B cell (primary cell): ENCODE results near the gene TSPAN6. TPM values are rescaled to one million over a fixed set of nuclear protein-coding genes. Genes with fewer than 3 reads are reported as not detected.

ENCODE experiments used
- ATAC-seq: fragments of 200-7000 bp; cut with Tn5 transposase; one replicate; pipeline ENCODE4 v1.10.0; 2021; ENCODE audit warnings: low read depth, mild to moderate bottlenecking, moderate number of reproducible peaks, moderate library complexity
- CTCF ChIA-PET: fragments of 350-600 bp; sonication (Branson Sonifier 250); formaldehyde crosslinking; loops from one replicate; lab custom pipeline; 2021; ENCODE audit warnings: antibody characterized with exemption, inconsistent platforms; lab: Charles Lee
- POLR2A ChIA-PET: fragments of 350-600 bp; sonication (Branson Sonifier 250); formaldehyde crosslinking; loops from one replicate; lab custom pipeline; 2021; ENCODE audit warnings: antibody characterized with exemption; lab: Charles Lee
- DNase-seq: peaks from one replicate; pipeline ENCODE4 v3.0.0; 2013
- H2AFZ ChIP-seq: 2 replicates; pipeline ENCODE4 v1.6.1; 2012; ENCODE audit warnings: mild to moderate bottlenecking, low read depth, low read length; ENCODE audit not compliant: insufficient read depth, poor library complexity, severe bottlenecking
- H3K27ac ChIP-seq, 2 donors: 1 replicate in 1 of 2; 2 replicates in 1 of 2; pipeline ENCODE4 v1.5.1; 2012 to 2013; ENCODE audit warnings: low read length in 2 of 2, mild to moderate bottlenecking in 2 of 2, moderate library complexity in 1 of 2
- H3K27me3 ChIP-seq, 4 experiments: fragments of 200-600 bp in 1 of 4; sonication (generic) in 1 of 4; replicated peaks in 1 of 4; 1 replicate in 2 of 4; 2 replicates in 2 of 4; pipeline versions ENCODE4 v1.6.1 to v1.7.0; 2013 to 2016; ENCODE audit warnings: low read length in 3 of 4, mild to moderate bottlenecking in 2 of 4, mixed read lengths in 1 of 4, moderate library complexity in 1 of 4; ENCODE audit not compliant: insufficient read depth in 4 of 4, control insufficient read depth in 3 of 4; ENCODE audit errors: control extremely low read depth in 1 of 4
- H3K36me3 ChIP-seq, 2 experiments: replicated peaks in 1 of 2; 1 replicate in 1 of 2; 2 replicates in 1 of 2; pipeline versions ENCODE4 v1.6.1 to v1.7.1; 2013; ENCODE audit warnings: low read length in 1 of 2; ENCODE audit not compliant: insufficient read depth in 2 of 2, control insufficient read depth in 1 of 2; ENCODE audit errors: control extremely low read depth in 1 of 2, extremely low read depth in 1 of 2
- H3K4me1 ChIP-seq, 2 donors: fragments of 200-600 bp in 1 of 2; sonication (generic) in 1 of 2; 1 replicate in 1 of 2; 2 replicates in 1 of 2; pipeline versions ENCODE4 v1.5.1 to v1.6.1; 2013 to 2017; ENCODE audit warnings: low read length in 2 of 2; ENCODE audit not compliant: control insufficient read depth in 2 of 2, insufficient read depth in 2 of 2
- H3K4me2 ChIP-seq: replicated peaks from 2 replicates; pipeline ENCODE3; 2012; ENCODE audit warnings: mild to moderate bottlenecking, low read depth, low read length; ENCODE audit not compliant: poor library complexity, severe bottlenecking
- H3K4me3 ChIP-seq, 5 experiments: fragments of 200-600 bp in 1 of 5; sonication (generic) in 1 of 5; 1 replicate in 3 of 5; 2 replicates in 2 of 5; pipeline versions ENCODE4 v1.5.1 to v1.7.0; 2011 to 2016; ENCODE audit warnings: low read length in 4 of 5, mild to moderate bottlenecking in 4 of 5, low read depth in 2 of 5, control low read depth in 1 of 5, moderate library complexity in 1 of 5; ENCODE audit not compliant: insufficient read depth in 1 of 5; ENCODE audit errors: control extremely low read depth in 1 of 5, extremely low read depth in 1 of 5
- H3K79me2 ChIP-seq: fragments of 200-600 bp; sonication (generic); one replicate; pipeline ENCODE4 v1.6.0; 2016; ENCODE audit warnings: low read length; ENCODE audit not compliant: control insufficient read depth, insufficient read depth
- H3K9ac ChIP-seq: fragments of 200-600 bp; sonication (generic); 2 replicates; pipeline ENCODE4 v1.6.1; 2017; ENCODE audit warnings: mild to moderate bottlenecking, low read length, moderate library complexity
- H3K9me3 ChIP-seq, 3 donors: one replicate each; pipeline versions ENCODE4 v1.6.1 to v1.7.1; 2013; ENCODE audit warnings: low read length in 2 of 3; ENCODE audit not compliant: control insufficient read depth in 2 of 3, insufficient read depth in 1 of 3; ENCODE audit errors: control extremely low read depth in 1 of 3
- H4K20me1 ChIP-seq: 2 replicates; pipeline ENCODE4 v1.6.0; 2012; ENCODE audit warnings: mild to moderate bottlenecking, low read length; ENCODE audit not compliant: insufficient read depth, control insufficient read depth, poor library complexity, severe bottlenecking
- H3K27ac Mint-ChIP-seq: one replicate; pipeline ENCODE4 v1.8.0; 2021; ENCODE audit warnings: mixed read lengths
- H3K27me3 Mint-ChIP-seq: one replicate; pipeline ENCODE4 v1.8.0; 2021; ENCODE audit warnings: mixed read lengths
- H3K4me1 Mint-ChIP-seq: one replicate; pipeline ENCODE4 v1.8.0; 2021; ENCODE audit warnings: mixed read lengths
- H3K4me3 Mint-ChIP-seq: one replicate; pipeline ENCODE4 v1.8.0; 2021; ENCODE audit warnings: mixed read lengths
- H3K9me3 Mint-ChIP-seq: one replicate; pipeline ENCODE4 v1.8.0; 2022; ENCODE audit warnings: mixed read lengths; ENCODE audit not compliant: insufficient read depth
- EZH2 ChIP-seq: IDR thresholded peaks from 2 replicates; pipeline ENCODE4 v1.6.1; 2012; ENCODE audit warnings: borderline replicate concordance, low read depth, mild to moderate bottlenecking, moderate library complexity, low read length; ENCODE audit not compliant: insufficient read depth, poor library complexity, severe bottlenecking
- WGBS: methylation state at CpG from one replicate; pipeline ENCODE4 v1.1.5; 2013; ENCODE audit warnings: missing lambda C conversion rate; ENCODE audit not compliant: insufficient coverage; 5-methylcytosine and 5-hydroxymethylcytosine counted together
- intact Hi-C: fragments of 100-400 bp; cut with micrococcal nuclease; formaldehyde crosslinking; loops from one replicate; pipeline ENCODE4 v1.10.0; 2022
- polyA plus RNA-seq: library from polyadenylated mRNA; depleted of rRNA; stranded (reverse); fragments of >200 nt; gene quantifications from 2 replicates; pipeline ENCODE4 v1.2.3, GENCODE V29; 2012
- total RNA-seq, 2 donors: library from RNA; stranded (reverse); fragments of 120-200 nt in 1 of 2; gene quantifications; 1 replicate in 1 of 2; 2 replicates in 1 of 2; pipeline versions ENCODE4 v1.2.3 to v1.2.4, GENCODE V29; 2013 to 2022
- TF ChIP-seq, protein P1 (sequence below): fragments of 200-600 bp; IDR thresholded peaks from one replicate; pipeline ENCODE4 v1.8.0; 2022; ENCODE audit warnings: antibody characterized with exemption, mild to moderate bottlenecking

TSPAN6 gene
- total and polyA plus RNA-seq, 2 donors (not counting 1 experiment from before 2014, with no cell fraction given): 0.10 TPM; not detected in 1

DNA sequence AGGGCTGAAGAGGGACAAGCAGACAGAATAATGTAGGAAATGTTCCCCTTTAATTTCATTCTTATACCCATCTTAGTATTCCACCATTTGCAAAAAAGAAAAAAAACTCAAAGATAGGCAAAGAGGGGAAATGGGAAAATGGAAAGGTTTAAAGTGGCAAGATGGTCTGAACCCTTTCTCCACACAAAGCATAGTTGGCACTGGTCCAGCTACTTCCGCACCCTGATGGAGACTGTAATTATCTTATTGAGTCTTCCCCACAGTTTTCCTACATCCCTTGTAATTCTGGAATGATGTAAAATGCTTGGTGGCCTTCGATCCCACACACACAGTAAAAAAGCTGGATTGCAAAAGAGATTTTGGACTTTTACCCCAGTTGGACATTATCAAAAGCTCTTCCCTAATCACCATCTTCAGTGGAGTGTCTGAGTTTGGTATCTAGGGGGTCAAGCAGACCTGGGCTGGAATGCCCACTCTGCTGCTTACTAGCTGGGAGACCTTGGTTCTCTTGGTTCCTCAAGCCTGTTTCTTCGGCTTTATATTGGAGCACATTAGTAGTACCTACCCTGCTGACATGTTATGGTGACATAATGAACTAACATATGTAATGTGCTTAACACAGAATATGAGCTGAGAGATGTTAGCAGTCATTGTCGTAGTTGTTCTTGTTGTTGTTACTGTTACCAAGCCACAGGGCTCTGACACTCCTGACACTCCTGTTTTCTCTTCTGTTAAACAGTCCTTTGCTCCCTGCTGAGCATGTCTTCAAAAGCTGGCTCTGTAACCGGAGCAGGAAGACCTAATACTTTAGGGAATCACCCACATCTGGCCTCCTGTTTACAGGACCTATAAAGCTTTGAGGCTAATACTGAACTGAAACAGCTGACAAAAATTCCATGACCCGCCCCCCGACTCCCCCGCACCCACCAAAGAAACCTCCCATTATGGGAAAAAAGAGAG, 12.1 kb upstream of the TSPAN6 start:
- intact Hi-C loops: no loop called here
- Histone ChIP-seq H3K27ac (no peak overlapping the region), H3K4me2 (no peak overlapping the region), H3K4me1 (no peaks in the 10 kb centered on the region), H2AFZ (no peak overlapping the region), H3K4me3 (no peak overlapping the region), H3K9me3 (no peaks in the 10 kb centered on the region), H3K27me3 (peaks cover 0 to 8% (median 0%) of the 10 kb centered on the region in 4 experiments), H3K36me3 (no peaks in the 10 kb centered on the region), H4K20me1 (no peaks in the 10 kb centered on the region), H3K79me2 (no peaks in the 10 kb centered on the region), H3K9ac (no peak overlapping the region)
- ATAC-seq: no peak
- no peaks in the 10 kb centered on the region for H3K4me1 Mint-ChIP-seq
- H3K27me3 Mint-ChIP-seq: peaks cover 16% of the 10 kb centered on the region
- no peaks in the 10 kb centered on the region for H3K9me3 Mint-ChIP-seq
- no peak overlapping the region for H3K4me3 Mint-ChIP-seq
- no peak for TF ChIP-seq EZH2
- TF ChIP-seq, protein P1, sequence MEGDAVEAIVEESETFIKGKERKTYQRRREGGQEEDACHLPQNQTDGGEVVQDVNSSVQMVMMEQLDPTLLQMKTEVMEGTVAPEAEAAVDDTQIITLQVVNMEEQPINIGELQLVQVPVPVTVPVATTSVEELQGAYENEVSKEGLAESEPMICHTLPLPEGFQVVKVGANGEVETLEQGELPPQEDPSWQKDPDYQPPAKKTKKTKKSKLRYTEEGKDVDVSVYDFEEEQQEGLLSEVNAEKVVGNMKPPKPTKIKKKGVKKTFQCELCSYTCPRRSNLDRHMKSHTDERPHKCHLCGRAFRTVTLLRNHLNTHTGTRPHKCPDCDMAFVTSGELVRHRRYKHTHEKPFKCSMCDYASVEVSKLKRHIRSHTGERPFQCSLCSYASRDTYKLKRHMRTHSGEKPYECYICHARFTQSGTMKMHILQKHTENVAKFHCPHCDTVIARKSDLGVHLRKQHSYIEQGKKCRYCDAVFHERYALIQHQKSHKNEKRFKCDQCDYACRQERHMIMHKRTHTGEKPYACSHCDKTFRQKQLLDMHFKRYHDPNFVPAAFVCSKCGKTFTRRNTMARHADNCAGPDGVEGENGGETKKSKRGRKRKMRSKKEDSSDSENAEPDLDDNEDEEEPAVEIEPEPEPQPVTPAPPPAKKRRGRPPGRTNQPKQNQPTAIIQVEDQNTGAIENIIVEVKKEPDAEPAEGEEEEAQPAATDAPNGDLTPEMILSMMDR: no peak
- CTCF ChIA-PET: no interaction called here
- no peak overlapping the region for H3K27ac Mint-ChIP-seq
- POLR2A ChIA-PET: no interaction called here
- DNase-seq: no peak
- WGBS: 100% methylated on average over 1 of the region's 8 CpGs

DNA sequence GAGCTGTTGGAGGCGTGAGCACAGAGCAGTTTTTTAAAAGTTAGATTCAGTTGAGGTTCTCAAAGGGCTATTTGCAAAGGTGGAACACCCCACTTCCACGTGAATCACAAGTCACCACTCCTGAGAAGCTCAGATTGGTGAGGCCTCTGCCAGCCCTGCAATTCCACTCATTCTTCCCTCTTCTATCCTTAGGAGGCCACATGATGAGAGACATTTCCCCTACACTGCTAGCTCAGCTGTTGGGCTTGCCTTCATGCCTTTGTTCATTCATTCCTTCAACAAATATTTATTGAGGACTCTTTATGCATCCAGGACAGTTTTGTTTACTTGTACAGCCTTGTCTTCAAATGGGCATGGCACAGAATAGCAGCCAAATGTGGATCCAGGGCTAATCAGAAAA, 11.1 kb upstream of the TSPAN6 start:
- H4K20me1 ChIP-seq: no peaks in the 10 kb centered on the region
- Mint-ChIP-seq H3K27me3 (peaks cover 15% of the 10 kb centered on the region), H3K9me3 (no peaks in the 10 kb centered on the region), H3K4me1 (no peaks in the 10 kb centered on the region), H3K27ac (no peak overlapping the region), H3K4me3 (no peak overlapping the region)
- H3K27ac ChIP-seq: no peak overlapping the region
- H3K27me3 ChIP-seq: peaks cover 0 to 8% (median 0%) of the 10 kb centered on the region in 4 experiments
- no peaks in the 10 kb centered on the region for H3K79me2 ChIP-seq
- no peak overlapping the region for H3K4me2 ChIP-seq
- H3K4me3 ChIP-seq: no peak overlapping the region
- no peak for TF ChIP-seq EZH2
- TF ChIP-seq, protein P1: no peak
- no peaks in the 10 kb centered on the region for H3K4me1 ChIP-seq
- ChIA-PET CTCF (no interaction called here), POLR2A (no interaction called here)
- DNase-seq (no peak), ATAC-seq (no peak)
- WGBS: 100% methylated on average over 1 of the region's 2 CpGs
- no peaks in the 10 kb centered on the region for H3K9me3 ChIP-seq
- no peaks in the 10 kb centered on the region for H3K36me3 ChIP-seq
- intact Hi-C loops: no loop called here
- no peak overlapping the region for H2AFZ ChIP-seq
- no peak overlapping the region for H3K9ac ChIP-seq
